Measurements from ENCODE around the gene KRT79. TPM values are rescaled to one million over a fixed set of nuclear protein-coding genes. Genes with fewer than 3 reads are reported as not detected.

The KRT79 gene
- polyA plus RNA-seq, 1 donor from 2014 or later = not detected

- no peak overlapping the region for H3K4me2 ChIP-seq (ENCODE audit: low read length)
- H3K79me2 ChIP-seq (replicated peaks; ENCODE audit: insufficient read depth, low read length) = no peaks in the 10 kb centered on the region
- H2AFZ ChIP-seq (ENCODE audit: low read depth, low read length) = no peak overlapping the region
- TF ChIP-seq REST (IDR thresholded peaks at IDR 0.05; ENCODE audit: borderline replicate concordance) (no peak), MXI1 (conservative IDR thresholded peaks at IDR 0.05; ENCODE audit: poor library complexity, severe bottlenecking) (no peak), CTCF (IDR thresholded peaks at IDR 0.05; ENCODE audit: poor library complexity, severe bottlenecking) (no peak), EP300 (conservative IDR thresholded peaks at IDR 0.05; ENCODE audit: poor library complexity, severe bottlenecking) (no peak), TAF1 (IDR thresholded peaks at IDR 0.05; ENCODE audit: low read depth) (no peak), EZH2 (IDR thresholded peaks at IDR 0.05; ENCODE audit: borderline replicate concordance, insufficient read depth, low read length, poor library complexity, severe bottlenecking) (no peak), SMC3 (conservative IDR thresholded peaks at IDR 0.05; ENCODE audit: poor library complexity) (no peak), POLR2AphosphoS5 (IDR thresholded peaks at IDR 0.05) (no peak), RAD21 (conservative IDR thresholded peaks at IDR 0.05) (no peak)
- no peak overlapping the region for H3K9ac ChIP-seq (ENCODE audit: low read length)
- H3K9me2 ChIP-seq (ENCODE audit: insufficient read depth, low read length) = no peaks in the 10 kb centered on the region
- no peaks in the 10 kb centered on the region for H3K36me3 ChIP-seq (ENCODE audit: insufficient read depth, low read length)
- H3K27ac ChIP-seq (ENCODE audit: low read length) = no peak overlapping the region
- H3K4me3 ChIP-seq (ENCODE audit: low read length) = no peak overlapping the region
- H3F3A ChIP-seq (ENCODE audit: insufficient read depth, low read length, poor library complexity, severe bottlenecking) = no peaks in the 10 kb centered on the region
- no peaks in the 10 kb centered on the region for H3K27me3 ChIP-seq (ENCODE audit: insufficient read depth, low read depth, low read length)
- H3K9me3 ChIP-seq (ENCODE audit: low read length) = no peaks in the 10 kb centered on the region
- no peaks in the 10 kb centered on the region for H4K20me1 ChIP-seq (ENCODE audit: insufficient read depth)
Measured at GRCh38 chr12:52772772-52773171, 61.3 kb downstream of the KRT79 start.

GRCh38 chr12:52772188-52772587 lies 61.9 kb downstream of the KRT79 start:
- H3K4me3 ChIP-seq (ENCODE audit: low read length) = no peak overlapping the region
- H4K20me1 ChIP-seq (ENCODE audit: insufficient read depth) = no peaks in the 10 kb centered on the region
- H3K27ac ChIP-seq (ENCODE audit: low read length) = no peak overlapping the region
- H3K36me3 ChIP-seq (ENCODE audit: insufficient read depth, low read length) = no peaks in the 10 kb centered on the region
- no peaks in the 10 kb centered on the region for H3K79me2 ChIP-seq (replicated peaks; ENCODE audit: insufficient read depth, low read length)
- H3F3A ChIP-seq (ENCODE audit: insufficient read depth, low read length, poor library complexity, severe bottlenecking) = no peaks in the 10 kb centered on the region
- TF ChIP-seq RAD21 (conservative IDR thresholded peaks at IDR 0.05) = no peak
- no peak for TF ChIP-seq CTCF (IDR thresholded peaks at IDR 0.05; ENCODE audit: poor library complexity, severe bottlenecking)
- no peaks in the 10 kb centered on the region for H3K27me3 ChIP-seq (ENCODE audit: insufficient read depth, low read depth, low read length)
- H3K9ac ChIP-seq (ENCODE audit: low read length) = no peak overlapping the region
- H2AFZ ChIP-seq (ENCODE audit: low read depth, low read length) = no peak overlapping the region
- H3K9me2 ChIP-seq (ENCODE audit: insufficient read depth, low read length) = no peaks in the 10 kb centered on the region
- H3K4me2 ChIP-seq (ENCODE audit: low read length) = no peak overlapping the region
- H3K9me3 ChIP-seq (ENCODE audit: low read length) = no peaks in the 10 kb centered on the region
